DND-41 (cell line): ENCODE data around the gene BEND4.

ENCODE experiments used
- ATAC-seq: fragments of 200-7000 bp; cut with Tn5 transposase; 3 replicates; pipeline ENCODE4 v1.9.1; 2021; ENCODE audit warnings: low read depth; ENCODE audit not compliant: insufficient read depth
- DNase-seq: peaks from one replicate; pipeline ENCODE4 v3.0.0-alpha.2; 2020
- H2AFZ ChIP-seq: 2 replicates; pipeline ENCODE4 v1.6.0; 2012; ENCODE audit warnings: low read depth, low read length
- H3K27ac ChIP-seq: 2 replicates; pipeline ENCODE4 v1.5.1; 2012; ENCODE audit warnings: low read length, inconsistent platforms
- H3K27me3 ChIP-seq: fragments of 200-600 bp; sonication (generic); 2 replicates; pipeline ENCODE4 v1.6.0; 2012; ENCODE audit warnings: low read length, mild to moderate bottlenecking, inconsistent platforms; ENCODE audit not compliant: insufficient read depth, poor library complexity
- H3K36me3 ChIP-seq: 2 replicates; pipeline ENCODE4 v1.5.1; 2012; ENCODE audit warnings: low read length, inconsistent platforms; ENCODE audit not compliant: insufficient read depth
- H3K4me1 ChIP-seq: 2 replicates; pipeline ENCODE4 v1.5.1; 2012; ENCODE audit warnings: mild to moderate bottlenecking, low read length; ENCODE audit not compliant: insufficient read depth
- H3K4me2 ChIP-seq: 2 replicates; pipeline ENCODE4 v1.6.0; 2012; ENCODE audit warnings: mild to moderate bottlenecking, moderate library complexity, low read length, inconsistent platforms; ENCODE audit not compliant: insufficient read depth
- H3K4me3 ChIP-seq, 2 experiments: fragments of 200-600 bp in 1 of 2; shearing (Covaris generic) in 1 of 2; 2 replicates each; pipeline ENCODE4 v1.5.1; 2012 to 2016; ENCODE audit warnings: inconsistent platforms in 2 of 2, low read length in 2 of 2, mild to moderate bottlenecking in 2 of 2, low read depth in 1 of 2, moderate library complexity in 1 of 2
- H3K79me2 ChIP-seq: 2 replicates; pipeline ENCODE4 v1.6.0; 2012; ENCODE audit warnings: low read length, inconsistent platforms; ENCODE audit not compliant: insufficient read depth
- H3K9ac ChIP-seq: 2 replicates; pipeline ENCODE4 v1.6.0; 2012; ENCODE audit warnings: low read depth, mild to moderate bottlenecking, inconsistent platforms, low read length, moderate library complexity
- H3K9me3 ChIP-seq: 2 replicates; pipeline ENCODE4 v1.5.1; 2012; ENCODE audit warnings: low read length, moderate library complexity, mild to moderate bottlenecking, inconsistent platforms; ENCODE audit not compliant: insufficient read depth, severe bottlenecking
- H4K20me1 ChIP-seq: 2 replicates; pipeline ENCODE4 v1.6.0; 2012; ENCODE audit warnings: low read length; ENCODE audit not compliant: insufficient read depth
- EZH2 ChIP-seq: IDR thresholded peaks from 3 replicates; pipeline ENCODE4 v1.6.1; 2012; ENCODE audit warnings: borderline replicate concordance, low read depth, mild to moderate bottlenecking, moderate library complexity, low read length, inconsistent platforms; ENCODE audit not compliant: severe bottlenecking
- TF ChIP-seq, protein P1 (sequence below): IDR thresholded peaks from 2 replicates; pipeline ENCODE4 v1.5.1; 2012; ENCODE audit warnings: borderline replicate concordance, low read length, moderate library complexity, mild to moderate bottlenecking; ENCODE audit not compliant: poor library complexity, severe bottlenecking; ENCODE audit errors: extremely low read depth

The BEND4 gene

DNA sequence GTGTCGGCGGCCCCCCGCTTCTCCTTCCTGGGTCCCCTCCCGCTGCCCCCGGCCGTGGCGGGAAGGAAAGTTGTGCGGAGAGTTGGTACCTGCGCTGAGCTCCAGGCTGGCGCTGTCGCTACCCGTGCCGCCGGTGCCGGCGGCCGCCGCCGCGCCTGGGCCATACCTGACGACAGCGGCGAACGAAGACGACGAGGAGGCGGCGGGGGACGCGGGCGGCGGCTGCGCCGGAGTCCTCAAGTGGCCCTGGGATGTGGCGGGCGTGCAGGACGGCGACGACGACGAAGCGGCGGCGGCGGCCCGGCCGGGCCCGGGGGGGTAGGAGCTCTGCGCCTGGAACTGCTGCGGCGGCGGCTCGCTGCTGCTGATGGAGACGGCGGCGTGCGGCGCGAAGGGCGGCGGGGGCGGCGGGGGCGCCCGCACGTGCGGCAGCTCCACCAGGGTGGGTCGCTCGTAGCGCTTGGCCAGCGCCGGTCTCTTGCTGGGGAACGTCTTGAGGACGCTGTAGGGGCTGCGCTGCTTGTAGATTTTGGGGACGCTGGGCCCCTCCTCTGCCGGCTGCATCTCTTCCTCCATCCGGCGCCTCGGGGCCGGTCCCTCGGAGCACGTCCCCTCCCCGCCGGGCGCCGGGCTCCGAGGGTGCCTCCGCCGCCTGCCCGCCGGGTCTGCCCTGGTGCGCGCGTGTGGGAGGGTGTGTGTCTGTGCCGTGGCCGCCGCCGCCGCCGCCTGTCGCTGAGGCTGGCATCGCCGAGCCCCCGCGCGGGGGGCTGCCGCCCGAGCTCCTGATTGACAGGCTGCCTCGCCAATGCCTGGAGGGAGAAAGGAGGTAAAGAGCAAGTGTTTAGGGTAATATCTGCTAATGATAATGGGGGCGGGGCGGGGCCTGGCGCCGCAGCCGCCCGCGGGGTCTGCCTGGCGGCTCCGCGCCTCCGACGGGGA is 618 bp downstream of the BEND4 start:
- no peak for ATAC-seq

DNA sequence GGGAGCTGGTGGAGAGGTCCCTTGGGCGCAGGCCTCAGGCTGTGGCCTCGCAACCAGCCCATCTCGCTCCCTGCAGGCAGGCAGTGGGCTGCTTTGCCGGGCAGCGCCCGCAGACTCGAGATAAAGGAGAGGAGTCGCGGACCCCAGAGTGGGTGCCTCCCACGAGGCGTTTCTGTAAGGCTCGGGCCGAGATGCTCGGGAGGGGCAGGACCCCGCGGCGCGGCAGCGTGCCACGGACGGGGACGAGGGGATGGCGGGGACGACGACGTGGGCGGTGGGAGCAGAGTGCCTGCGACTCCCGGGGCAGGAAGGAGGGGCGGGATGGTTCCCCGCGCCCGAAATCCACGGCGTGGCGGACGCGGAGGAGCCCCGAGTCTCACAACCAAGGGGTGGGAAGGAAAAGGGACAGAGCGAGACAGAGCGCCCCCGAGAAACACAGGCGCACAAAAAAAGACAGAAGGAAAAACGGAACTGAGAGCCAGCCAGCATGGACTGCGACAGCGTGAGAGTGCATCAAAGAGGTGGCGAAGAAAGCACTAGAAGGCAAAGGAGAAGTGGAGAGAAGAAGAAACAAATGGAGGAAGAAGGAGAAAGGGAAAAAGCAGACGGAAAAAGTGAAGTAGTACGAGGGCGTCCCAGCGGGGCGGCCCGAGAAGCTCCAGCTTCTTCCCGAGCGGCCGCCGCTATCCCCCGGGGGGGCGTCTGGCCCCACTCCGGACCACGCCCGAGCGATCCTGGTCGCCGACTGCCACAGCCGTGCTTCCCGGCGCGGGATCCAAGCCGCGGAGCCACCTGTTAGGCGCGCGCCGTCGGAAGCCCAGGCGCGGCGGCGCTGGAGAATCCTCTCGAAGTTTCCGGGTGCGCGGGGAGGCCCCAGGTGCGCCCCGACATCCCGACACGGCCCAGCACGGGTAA is 1.5 kb downstream of the BEND4 start:
- Histone ChIP-seq H2AFZ (no peak overlapping the region), H3K9me3 (no peaks in the 10 kb centered on the region), H3K4me3 (no peak overlapping the region), H3K79me2 (no peaks in the 10 kb centered on the region), H3K27me3 (no peaks in the 10 kb centered on the region), H3K36me3 (no peaks in the 10 kb centered on the region), H3K9ac (no peak overlapping the region), H3K4me2 (no peak overlapping the region), H3K27ac (no peak overlapping the region), H3K4me1 (no peaks in the 10 kb centered on the region), H4K20me1 (no peaks in the 10 kb centered on the region)
- no peak for TF ChIP-seq EZH2
- TF ChIP-seq, protein P1, sequence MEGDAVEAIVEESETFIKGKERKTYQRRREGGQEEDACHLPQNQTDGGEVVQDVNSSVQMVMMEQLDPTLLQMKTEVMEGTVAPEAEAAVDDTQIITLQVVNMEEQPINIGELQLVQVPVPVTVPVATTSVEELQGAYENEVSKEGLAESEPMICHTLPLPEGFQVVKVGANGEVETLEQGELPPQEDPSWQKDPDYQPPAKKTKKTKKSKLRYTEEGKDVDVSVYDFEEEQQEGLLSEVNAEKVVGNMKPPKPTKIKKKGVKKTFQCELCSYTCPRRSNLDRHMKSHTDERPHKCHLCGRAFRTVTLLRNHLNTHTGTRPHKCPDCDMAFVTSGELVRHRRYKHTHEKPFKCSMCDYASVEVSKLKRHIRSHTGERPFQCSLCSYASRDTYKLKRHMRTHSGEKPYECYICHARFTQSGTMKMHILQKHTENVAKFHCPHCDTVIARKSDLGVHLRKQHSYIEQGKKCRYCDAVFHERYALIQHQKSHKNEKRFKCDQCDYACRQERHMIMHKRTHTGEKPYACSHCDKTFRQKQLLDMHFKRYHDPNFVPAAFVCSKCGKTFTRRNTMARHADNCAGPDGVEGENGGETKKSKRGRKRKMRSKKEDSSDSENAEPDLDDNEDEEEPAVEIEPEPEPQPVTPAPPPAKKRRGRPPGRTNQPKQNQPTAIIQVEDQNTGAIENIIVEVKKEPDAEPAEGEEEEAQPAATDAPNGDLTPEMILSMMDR: no peak
- DNase-seq: no peak
- ATAC-seq: no peak

More for the DNA sequence above, 618 bp downstream of the BEND4 start:
- Histone ChIP-seq H3K27ac (no peak overlapping the region), H3K9me3 (no peaks in the 10 kb centered on the region), H3K9ac (no peak overlapping the region), H4K20me1 (no peaks in the 10 kb centered on the region), H3K36me3 (no peaks in the 10 kb centered on the region), H3K4me1 (no peaks in the 10 kb centered on the region), H2AFZ (no peak overlapping the region), H3K4me2 (no peak overlapping the region), H3K4me3 (no peak overlapping the region), H3K79me2 (no peaks in the 10 kb centered on the region), H3K27me3 (no peaks in the 10 kb centered on the region)
- no peak for TF ChIP-seq EZH2
- TF ChIP-seq, protein P1: no peak
- DNase-seq: no peak

DNA sequence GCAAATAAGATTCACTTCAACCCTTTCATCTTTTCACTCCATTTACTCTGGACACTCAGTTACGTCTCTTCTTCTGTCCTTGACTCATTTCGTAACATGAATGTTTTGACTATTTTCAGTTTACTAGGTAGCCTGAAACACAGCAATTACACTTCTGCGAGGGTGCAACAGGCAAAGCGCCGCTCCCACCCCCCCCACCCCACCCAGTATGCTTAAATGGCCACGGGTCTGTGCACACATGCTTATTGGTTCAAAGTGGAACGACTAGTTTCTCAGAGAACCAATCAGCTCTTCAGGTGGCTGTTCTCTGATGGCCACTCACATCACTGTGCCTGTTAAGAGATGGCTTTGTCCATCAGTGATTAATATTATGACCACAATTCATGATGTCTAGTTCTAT is 3.5 kb downstream of the BEND4 start:
- Histone ChIP-seq H3K27me3 (no peaks in the 10 kb centered on the region), H3K4me2 (no peak overlapping the region)

More for the DNA sequence above, 3.5 kb downstream of the BEND4 start:
- H3K36me3 ChIP-seq: no peaks in the 10 kb centered on the region
- no peaks in the 10 kb centered on the region for H3K9me3 ChIP-seq
- ATAC-seq: no peak
- H3K79me2 ChIP-seq: no peaks in the 10 kb centered on the region
- H3K4me1 ChIP-seq: no peaks in the 10 kb centered on the region
- no peak overlapping the region for H3K9ac ChIP-seq
- H3K4me3 ChIP-seq: no peak overlapping the region
- H4K20me1 ChIP-seq: no peaks in the 10 kb centered on the region
- TF ChIP-seq, protein P1: no peak
- no peak for TF ChIP-seq EZH2
- H2AFZ ChIP-seq: no peak overlapping the region
- H3K27ac ChIP-seq: no peak overlapping the region
- DNase-seq: no peak
